GM12878 (cell line): ENCODE data around the gene NOTCH1.

Source experiments
- RCOR1 ChIP-seq: conservative IDR thresholded peaks from 2 replicates; pipeline ENCODE4 v1.6.1; 2012; ENCODE audit warnings: low read depth, low read length, improper control_type of control experiment
- RFX5 ChIP-seq: IDR thresholded peaks from 2 replicates; pipeline ENCODE4 v1.6.1; 2011; ENCODE audit warnings: low read depth, low read length, improper control_type of control experiment
- SMC3 ChIP-seq: IDR thresholded peaks from 2 replicates; pipeline ENCODE4 v1.6.1; 2011; ENCODE audit warnings: low read length, improper control_type of control experiment, borderline replicate concordance
- TAF1 ChIP-seq: IDR thresholded peaks from 2 replicates; pipeline ENCODE4 v1.6.1; 2011; ENCODE audit warnings: mild to moderate bottlenecking, low read depth, low read length, borderline replicate concordance

DNA sequence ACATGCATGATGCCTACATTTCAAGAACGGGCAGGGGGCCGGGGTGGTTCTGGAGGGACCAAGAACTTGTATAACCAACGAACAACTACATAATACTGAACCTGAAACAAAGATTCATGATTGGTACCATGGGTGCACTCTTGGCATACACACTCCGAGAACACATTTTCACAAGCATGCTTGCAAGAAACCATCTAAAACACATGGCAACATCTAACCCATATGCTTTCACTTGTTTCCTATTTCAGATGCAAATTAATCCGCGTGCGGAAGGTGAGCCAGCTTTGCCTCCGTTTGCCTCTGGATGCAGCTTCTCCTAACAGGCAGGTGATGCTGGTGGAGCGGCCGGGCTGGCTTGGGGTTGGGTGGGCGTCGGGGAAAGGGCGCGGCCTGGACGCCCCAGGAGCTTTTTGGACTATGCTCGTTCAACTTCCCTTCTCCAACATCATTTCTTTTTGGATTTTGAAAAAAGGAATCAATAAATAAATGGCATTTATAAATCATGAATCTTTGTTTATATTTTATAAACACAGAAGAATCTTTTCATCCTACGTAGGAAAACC, 50.5 kb downstream of the NOTCH1 start:
- TF ChIP-seq RFX5 = no peak
- TF ChIP-seq TAF1 = no peak
- TF ChIP-seq RCOR1 = no peak
- TF ChIP-seq SMC3 = no peak
